Daoy (cell line): Measurements from ENCODE around the gene SLC12A8. TPM values are rescaled to one million over a fixed set of nuclear protein-coding genes. Genes with fewer than 3 reads are reported as not detected.

ENCODE experiments used
- DNase-seq: peaks from one replicate; pipeline ENCODE4 v3.0.0-alpha.2; 2015; ENCODE audit warnings: low read depth
- total RNA-seq: library from RNA; depleted of rRNA; stranded (reverse); fragments of >200 nt; shearing (Covaris generic); gene quantifications from 2 replicates; pipeline ENCODE4 v1.2.3, GENCODE V29; 2014; rRNA removed

The SLC12A8 gene
- total RNA-seq, 1 experiment from 2014 or later: 6.3 TPM

DNA sequence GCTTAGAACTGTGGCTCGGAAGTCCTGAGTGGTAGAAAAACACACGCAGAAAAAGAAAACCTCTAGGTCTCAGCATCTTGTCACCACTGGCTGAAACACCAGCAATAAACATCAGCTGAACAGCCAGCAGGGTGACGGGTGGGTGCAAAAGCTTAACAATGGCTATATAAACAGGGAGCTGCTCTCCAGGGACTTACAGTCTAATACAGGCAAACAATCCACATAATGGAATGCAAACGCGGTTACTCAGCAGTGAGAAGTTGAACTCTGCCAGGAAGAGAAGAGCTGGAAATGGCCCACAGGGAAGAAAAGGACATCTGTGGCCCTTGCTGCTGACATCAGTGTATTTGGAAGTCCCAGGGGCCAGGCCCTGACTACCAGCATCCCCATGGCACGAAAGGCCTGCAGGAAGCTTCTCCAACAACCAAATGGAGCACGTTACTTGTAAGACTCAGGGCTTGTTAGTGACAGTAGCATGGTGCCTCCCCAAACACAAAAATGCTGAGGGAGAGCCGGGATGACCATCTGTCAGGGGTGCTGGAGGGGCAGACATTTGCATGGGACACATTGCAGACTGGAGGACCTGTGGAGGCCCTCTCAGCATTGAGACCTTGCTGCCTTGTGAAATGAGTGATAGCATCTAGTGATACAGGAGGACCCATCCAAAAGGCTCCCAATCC is 159.8 kb downstream of the SLC12A8 start:
- DNase-seq: peak; percentile 84

- peak; percentile 86 for DNase-seq
Observed at GRCh38 chr3:125051715-125052581, 160.6 kb downstream of the SLC12A8 start.

GRCh38 chr3:125051205-125051604 is 161.3 kb downstream of the SLC12A8 start:
- no peak for DNase-seq

GRCh38 chr3:125050488-125051090 is 162.0 kb downstream of the SLC12A8 start:
- no peak for DNase-seq

- no peak for DNase-seq
Observed at GRCh38 chr3:125048282-125048681, 164.3 kb downstream of the SLC12A8 start.

- peak; percentile 83 for DNase-seq
Observed at GRCh38 chr3:125045965-125046364, 166.6 kb downstream of the SLC12A8 start.

GRCh38 chr3:125045194-125045593 is 167.4 kb downstream of the SLC12A8 start:
- DNase-seq: no peak

GRCh38 chr3:125043599-125044151 is 168.9 kb downstream of the SLC12A8 start:
- no peak for DNase-seq

DNA sequence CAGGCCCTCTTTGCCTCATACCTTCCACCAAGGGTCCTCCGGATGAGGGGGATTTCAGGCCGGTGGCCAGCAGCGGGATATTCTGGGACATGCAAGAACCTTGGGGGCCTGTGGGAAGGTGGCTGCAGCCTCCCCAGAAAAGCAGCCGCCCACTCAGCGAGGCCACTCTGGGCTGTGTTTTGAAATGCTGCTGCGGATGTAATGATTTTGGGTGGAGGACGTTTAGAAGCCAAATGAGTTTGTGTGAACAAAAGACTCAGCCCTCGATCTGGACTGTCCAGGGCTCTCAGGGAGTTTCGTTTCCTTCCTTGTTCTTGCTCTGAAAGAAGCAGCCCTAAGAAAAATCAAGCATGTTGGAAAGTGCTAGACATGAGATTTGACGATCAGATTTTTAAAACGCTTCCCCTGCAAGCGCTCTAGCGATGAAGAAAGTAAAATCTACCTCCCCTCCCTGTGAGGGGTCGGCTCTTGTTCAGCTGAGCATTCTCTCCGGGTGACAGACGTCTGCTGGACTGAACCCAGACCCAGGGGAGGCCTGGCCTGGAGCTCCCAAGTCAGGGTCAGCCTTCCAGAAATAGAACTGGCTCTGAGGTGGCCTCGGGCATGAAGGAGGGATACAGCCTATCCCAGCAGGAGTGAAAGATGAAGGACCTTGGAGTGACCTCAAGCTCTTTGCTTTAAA is 169.7 kb downstream of the SLC12A8 start:
- no peak for DNase-seq

DNA sequence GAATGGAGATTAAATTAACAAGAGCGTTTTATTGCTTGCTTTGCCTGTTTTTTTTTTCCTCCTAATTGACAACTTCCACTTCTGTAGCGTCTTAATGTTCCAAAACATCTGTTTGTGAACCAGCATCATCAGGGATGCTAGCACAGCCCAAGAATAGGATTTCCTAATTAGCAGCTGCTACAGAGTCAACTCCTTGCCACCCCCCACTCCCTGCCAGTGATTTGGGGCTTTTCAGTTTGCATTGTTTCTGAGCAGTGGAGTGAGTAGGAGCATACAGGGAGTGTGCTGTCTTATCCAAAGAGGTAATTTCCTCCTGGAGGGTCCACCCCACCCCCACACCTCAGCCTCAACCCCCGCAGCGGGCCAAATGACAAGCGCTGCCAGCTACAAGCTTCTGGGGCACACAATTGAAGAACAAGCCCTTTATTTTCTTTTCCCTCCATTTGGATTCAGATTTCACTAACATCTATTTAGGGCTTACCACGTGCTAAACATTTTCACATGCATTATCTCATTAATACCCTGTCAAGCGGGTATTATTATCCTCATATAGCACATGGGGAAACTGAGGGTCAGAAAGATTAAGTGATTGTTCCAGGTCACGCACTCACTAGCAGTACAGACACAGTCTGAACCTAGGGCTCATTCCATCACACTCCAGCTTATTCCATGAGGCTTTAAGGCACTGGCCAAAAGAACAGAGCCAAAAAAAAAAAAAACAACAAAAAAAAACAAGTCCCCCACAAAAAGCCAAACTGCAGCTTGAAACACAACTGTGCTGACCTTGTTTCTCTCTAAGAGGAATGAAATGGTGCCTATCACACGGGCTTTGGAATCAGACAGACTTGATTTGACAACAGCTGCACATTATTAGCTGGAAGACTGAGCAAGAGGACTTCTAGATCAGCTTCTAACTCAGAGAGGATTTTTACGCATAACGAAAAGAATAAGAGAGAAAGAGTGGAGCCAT is 173.1 kb downstream of the SLC12A8 start:
- DNase-seq: no peak

GRCh38 chr3:125037498-125038150 is 174.9 kb downstream of the SLC12A8 start:
- DNase-seq: no peak

- no peak for DNase-seq
Observed at GRCh38 chr3:125035217-125035616, 177.3 kb downstream of the SLC12A8 start.

GRCh38 chr3:125033616-125034015 is 178.9 kb downstream of the SLC12A8 start:
- DNase-seq: no peak

GRCh38 chr3:125033135-125033534 is 179.4 kb downstream of the SLC12A8 start:
- no peak for DNase-seq

GRCh38 chr3:125032683-125033082 is 179.9 kb downstream of the SLC12A8 start:
- DNase-seq: no peak

Other genes starting within 250 kb of the SLC12A8 start
- gene HEG1, start 156.8 kb downstream of the SLC12A8 start, total RNA-seq: 14.9 and 17.1 TPM in 2 replicates
- gene ZNF148, start 162.6 kb upstream of the SLC12A8 start, total RNA-seq: 18.3 and 22.5 TPM in 2 replicates